ENCODE results near the gene CACNB2. TPM values are rescaled to one million over a fixed set of nuclear protein-coding genes. Genes with fewer than 3 reads are reported as not detected.

The CACNB2 gene
- total and polyA plus RNA-seq, 2 of the 13 experiments (the other 11 are each of a cell fraction or from before 2014, with no cell fraction given): not detected

GRCh38 chr10:18313626-18314025 lies 173.4 kb downstream of the CACNB2 start:
- Histone ChIP-seq H3K9me3 (ENCODE audit: low read length) (no peaks in the 10 kb centered on the region), H3K4me2 (ENCODE audit: low read depth, low read length) (no peak overlapping the region), H3K4me3 (replicated peaks in 1 of 3; ENCODE audit: insufficient read depth in 1 of 3, low read depth in 2 of 3, low read length in 3 of 3) (no peak overlapping the region), H3K4me1 (ENCODE audit: insufficient read depth, low read length) (no peaks in the 10 kb centered on the region), H2AFZ (ENCODE audit: low read length) (no peak overlapping the region), H3K27me3 (ENCODE audit: control insufficient read depth in 1 of 2, insufficient read depth in 2 of 2, low read length in 2 of 2) (peaks cover 0 to 2% of the 10 kb centered on the region in 2 experiments; a peak in 1 of 5 replicates), H3K27ac (ENCODE audit: extremely low read length, insufficient read depth, low read length) (no peak overlapping the region), H3K9ac (ENCODE audit: insufficient read depth, low read depth, low read length) (no peak overlapping the region), H4K20me1 (ENCODE audit: insufficient read depth, low read length) (no peaks in the 10 kb centered on the region), H3K36me3 (replicated peaks in 1 of 2; ENCODE audit: control insufficient read depth in 1 of 2, insufficient read depth in 2 of 2, low read length in 2 of 2) (no peaks in the 10 kb centered on the region), H3K79me2 (ENCODE audit: insufficient read depth, low read length) (no peaks in the 10 kb centered on the region)
- CTCF ChIA-PET (ENCODE audit: low intra/inter-chr PET ratio, low total read pairs): no interaction called here
- 6% methylated on average over 6 of the region's 6 CpGs for WGBS (ENCODE audit: low lambda C conversion rate)
- ATAC-seq (no peak), DNase-seq (ENCODE audit: low spot score) (no peak), FAIRE-seq (no peak)
- in situ Hi-C loops (cut with HindIII; ENCODE audit: extremely low pct_ligation_motif_present, low pct_unique_long_range_greater_than_20kb) (no loop called here), intact Hi-C loops (cut with micrococcal nuclease; ENCODE audit: unreplicated experiment) (no loop called here)
- TF ChIP-seq ZNF224 (CRISPR knock-in tag; IDR thresholded peaks at IDR 0.05) (no peak), ZNF543 (CRISPR knock-in tag; IDR thresholded peaks at IDR 0.05) (no peak), TBX2 (CRISPR knock-in tag; IDR thresholded peaks at IDR 0.05; ENCODE audit: borderline replicate concordance) (no peak), ZNF691 (CRISPR knock-in tag; IDR thresholded peaks at IDR 0.05; ENCODE audit: borderline replicate concordance, low read depth) (no peak), FOXK1 (CRISPR knock-in tag; IDR thresholded peaks at IDR 0.05; ENCODE audit: borderline replicate concordance, low read depth) (no peak), HDAC2 (CRISPR knock-in tag; IDR thresholded peaks at IDR 0.05) (no peak), RBFOX2 (IDR thresholded peaks at IDR 0.05; ENCODE audit: low read depth, low read length) (no peak), GABPA (IDR thresholded peaks at IDR 0.05; ENCODE audit: low read depth, low read length) (no peak), GABPA (CRISPR knock-in tag; IDR thresholded peaks at IDR 0.05; ENCODE audit: low read depth) (no peak), KMT2B (CRISPR knock-in tag; IDR thresholded peaks at IDR 0.05) (no peak), ZNF577 (CRISPR knock-in tag; IDR thresholded peaks at IDR 0.05; ENCODE audit: borderline replicate concordance, low read depth) (no peak)
- no TSS peak for BruUV-seq (replicated peaks)
- POLR2A ChIA-PET: no interaction called here
